ENCODE results near the gene C2CD2. TPM values are rescaled to one million over a fixed set of nuclear protein-coding genes. Genes with fewer than 3 reads are reported as not detected.
"Not testable (repeated sequence)": the region's sequence is repeated elsewhere in the genome, so short reads cannot be mapped to it uniquely, and the experiment has no call there.

Gene C2CD2
- total RNA-seq, 2 experiments from 2014 or later = 4.5 to 5.9 TPM

GRCh38 chr21:41960386-41960785, 6.6 kb upstream of the C2CD2 start:
- Histone ChIP-seq H3K4me1 (ENCODE audit: insufficient read depth, low read length, poor library complexity, severe bottlenecking) (peaks cover 35% of the 10 kb centered on the region), H3K4me3 (ENCODE audit: low read depth, low read length, poor library complexity, severe bottlenecking) (no peak overlapping the region), H3K27ac (ENCODE audit: low read depth, low read length, poor library complexity, severe bottlenecking) (no peak overlapping the region), H3K4me2 (ENCODE audit: low read length) (no peak overlapping the region), H3K79me2 (ENCODE audit: insufficient read depth, low read depth, low read length) (no peaks in the 10 kb centered on the region), H3K9me3 (ENCODE audit: low read length) (no peaks in the 10 kb centered on the region), H3K9me2 (ENCODE audit: insufficient read depth, low read length) (no peaks in the 10 kb centered on the region), H2AFZ (ENCODE audit: low read length) (no peak overlapping the region), H3K36me3 (ENCODE audit: insufficient read depth, low read length) (no peaks in the 10 kb centered on the region), H4K20me1 (ENCODE audit: insufficient read depth, low read length) (no peaks in the 10 kb centered on the region)
- ChIA-PET POLR2A (interaction anchor here (1.0 kb wide), 1 partner anchor 28 kb away, joined by 3 read pairs; no protein-coding TSS in a partner anchor), CTCF (ENCODE audit: unreplicated experiment) (no interaction called here)
- no peak for TF ChIP-seq CTCF (conservative IDR thresholded peaks at IDR 0.05; ENCODE audit: low read length)
- no peak for TF ChIP-seq EZH2phosphoT487 (IDR thresholded peaks at IDR 0.05; ENCODE audit: borderline replicate concordance, low read depth, low read length)
- DNase-seq (ENCODE audit: low spot score) = no peak
- intact Hi-C loops (cut with micrococcal nuclease; ENCODE audit: unreplicated experiment) = loop anchor here (10.0 kb wide), 1 partner anchor 346 kb away; no protein-coding TSS in a partner anchor
- no TSS peak for BruUV-seq (replicated peaks)

GRCh38 chr21:41959697-41960096, 5.9 kb upstream of the C2CD2 start:
- POLR2A ChIA-PET = interaction anchor here (1.0 kb wide), 1 partner anchor 27 kb away, joined by 3 read pairs; no protein-coding TSS in a partner anchor
- H4K20me1 ChIP-seq (ENCODE audit: insufficient read depth, low read length); BruUV-seq (replicated peaks); H3K27ac ChIP-seq (ENCODE audit: low read depth, low read length, poor library complexity, severe bottlenecking); H2AFZ ChIP-seq (ENCODE audit: low read length); H3K4me2 ChIP-seq (ENCODE audit: low read length); H3K4me3 ChIP-seq (ENCODE audit: low read depth, low read length, poor library complexity, severe bottlenecking); CTCF ChIA-PET (ENCODE audit: unreplicated experiment); H3K9me2 ChIP-seq (ENCODE audit: insufficient read depth, low read length); DNase-seq (ENCODE audit: low spot score); H3K79me2 ChIP-seq (ENCODE audit: insufficient read depth, low read depth, low read length); H3K36me3 ChIP-seq (ENCODE audit: insufficient read depth, low read length); H3K9me3 ChIP-seq (ENCODE audit: low read length): not testable (repeated sequence)
- intact Hi-C loops (cut with micrococcal nuclease; ENCODE audit: unreplicated experiment) = loop anchor here (10.0 kb wide), 1 partner anchor 345 kb away; no protein-coding TSS in a partner anchor
- peaks cover 31% of the 10 kb centered on the region for H3K4me1 ChIP-seq (ENCODE audit: insufficient read depth, low read length, poor library complexity, severe bottlenecking)

- ChIA-PET CTCF (ENCODE audit: unreplicated experiment) (no interaction called here), POLR2A (no interaction called here)
- Histone ChIP-seq H3K4me1 (ENCODE audit: insufficient read depth, low read length, poor library complexity, severe bottlenecking) (peaks cover 29% of the 10 kb centered on the region), H3K9me3 (ENCODE audit: low read length) (no peaks in the 10 kb centered on the region), H2AFZ (ENCODE audit: low read length) (no peak overlapping the region), H3K79me2 (ENCODE audit: insufficient read depth, low read depth, low read length) (no peaks in the 10 kb centered on the region), H3K36me3 (ENCODE audit: insufficient read depth, low read length) (no peaks in the 10 kb centered on the region), H3K9me2 (ENCODE audit: insufficient read depth, low read length) (no peaks in the 10 kb centered on the region), H3K4me2 (ENCODE audit: low read length) (no peak overlapping the region), H3K27ac (ENCODE audit: low read depth, low read length, poor library complexity, severe bottlenecking) (no peak overlapping the region), H3K4me3 (ENCODE audit: low read depth, low read length, poor library complexity, severe bottlenecking) (no peak overlapping the region), H4K20me1 (ENCODE audit: insufficient read depth, low read length) (no peaks in the 10 kb centered on the region)
- no peak for TF ChIP-seq CTCF (conservative IDR thresholded peaks at IDR 0.05; ENCODE audit: low read length)
- no peak for TF ChIP-seq EZH2phosphoT487 (IDR thresholded peaks at IDR 0.05; ENCODE audit: borderline replicate concordance, low read depth, low read length)
- DNase-seq (ENCODE audit: low spot score) = no peak
- intact Hi-C loops (cut with micrococcal nuclease; ENCODE audit: unreplicated experiment) = no loop called here
- BruUV-seq (replicated peaks) = no TSS peak
Observed at GRCh38 chr21:41958886-41959563, 5.2 kb upstream of the C2CD2 start.
